RWPE2 (cell line): Measurements from ENCODE around the gene FCRL1.

ENCODE experiments used
- ATAC-seq: fragments of 200-7000 bp; cut with Tn5 transposase; 3 replicates; pipeline ENCODE4 v1.9.1; 2021; ENCODE audit warnings: low read depth
- DNase-seq: peaks from one replicate; pipeline ENCODE4 v3.0.0-alpha.2; 2020; ENCODE audit warnings: low spot score
- H3K27ac ChIP-seq: fragments of 450-650 bp; 2 replicates; pipeline ENCODE4 v1.5.1; 2017; ENCODE audit warnings: mild to moderate bottlenecking; ENCODE audit not compliant: poor library complexity, severe bottlenecking
- H3K27me3 ChIP-seq: fragments of 250-450 bp; sonication (Bioruptor Pico); 2 replicates; pipeline ENCODE4 v1.5.1; 2021; ENCODE audit warnings: mild to moderate bottlenecking, moderate library complexity; ENCODE audit not compliant: insufficient read depth, poor library complexity, severe bottlenecking
- H3K36me3 ChIP-seq: fragments of 250-450 bp; sonication (Bioruptor Pico); 2 replicates; pipeline ENCODE4 v1.5.1; 2020; ENCODE audit warnings: low read depth, mild to moderate bottlenecking, moderate library complexity
- H3K4me1 ChIP-seq: fragments of 250-450 bp; sonication (Bioruptor Pico); 2 replicates; pipeline ENCODE4 v1.5.1; 2021; ENCODE audit warnings: mild to moderate bottlenecking, moderate library complexity; ENCODE audit not compliant: insufficient read depth, poor library complexity, severe bottlenecking
- H3K4me3 ChIP-seq: fragments of 250-450 bp; sonication (Bioruptor Pico); 2 replicates; pipeline ENCODE4 v1.5.1; 2021; ENCODE audit warnings: mild to moderate bottlenecking, moderate library complexity; ENCODE audit not compliant: severe bottlenecking
- H3K9me3 ChIP-seq: fragments of 250-450 bp; sonication (Bioruptor Pico); 2 replicates; pipeline ENCODE4 v1.5.1; 2021; ENCODE audit warnings: mild to moderate bottlenecking, moderate library complexity; ENCODE audit not compliant: severe bottlenecking
- CTCF ChIP-seq: fragments of 450-650 bp; IDR thresholded peaks from one replicate; pipeline ENCODE4 v1.5.1; 2017; ENCODE audit warnings: mild to moderate bottlenecking, moderate library complexity; ENCODE audit not compliant: poor library complexity, severe bottlenecking

Gene FCRL1

GRCh38 chr1:157784801-157785200, 35.1 kb downstream of the FCRL1 start:
- TF ChIP-seq CTCF = no peak
- H3K27me3 ChIP-seq = no peaks in the 10 kb centered on the region
- no peak for DNase-seq
- H3K4me1 ChIP-seq = no peaks in the 10 kb centered on the region
- no peaks in the 10 kb centered on the region for H3K9me3 ChIP-seq
- no peak overlapping the region for H3K4me3 ChIP-seq
- no peak overlapping the region for H3K27ac ChIP-seq
- no peak for ATAC-seq
- no peaks in the 10 kb centered on the region for H3K36me3 ChIP-seq

- no peak overlapping the region for H3K27ac ChIP-seq
- H3K9me3 ChIP-seq = no peaks in the 10 kb centered on the region
- no peak for DNase-seq
- no peaks in the 10 kb centered on the region for H3K36me3 ChIP-seq
- H3K4me3 ChIP-seq = no peak overlapping the region
- TF ChIP-seq CTCF = no peak
- H3K27me3 ChIP-seq = no peaks in the 10 kb centered on the region
- no peaks in the 10 kb centered on the region for H3K4me1 ChIP-seq
- ATAC-seq = no peak
Measured at GRCh38 chr1:157782931-157783330, 37.0 kb downstream of the FCRL1 start.

- H3K27ac ChIP-seq = no peak overlapping the region
- no peaks in the 10 kb centered on the region for H3K4me1 ChIP-seq
- no peak for TF ChIP-seq CTCF
- H3K27me3 ChIP-seq = no peaks in the 10 kb centered on the region
- no peak for DNase-seq
- H3K9me3 ChIP-seq = no peaks in the 10 kb centered on the region
- H3K36me3 ChIP-seq = no peaks in the 10 kb centered on the region
- H3K4me3 ChIP-seq = no peak overlapping the region
- no peak for ATAC-seq
Measured at GRCh38 chr1:157781048-157781447, 38.9 kb downstream of the FCRL1 start.

- Histone ChIP-seq H3K27me3 (no peaks in the 10 kb centered on the region), H3K9me3 (no peaks in the 10 kb centered on the region), H3K4me1 (no peaks in the 10 kb centered on the region), H3K27ac (no peak within 1 kb of the TSS), H3K36me3 (no peaks in the 10 kb centered on the region), H3K4me3 (no peak within 1 kb of the TSS)
- no peak for DNase-seq
- no peak for ATAC-seq
- TF ChIP-seq CTCF = no peak
Measured at GRCh38 chr1:157776971-157777391, 42.9 kb downstream of the FCRL1 start, which contains the start of gene FCRL2. FCRL2 (minus strand) TSS chr1:157777132; CDS start chr1:157777073, 59 bp downstream.

- no peak for DNase-seq
- ATAC-seq = no peak
- Histone ChIP-seq H3K27ac (no peak overlapping the region), H3K4me3 (no peak overlapping the region), H3K27me3 (no peaks in the 10 kb centered on the region), H3K4me1 (no peaks in the 10 kb centered on the region), H3K36me3 (no peaks in the 10 kb centered on the region), H3K9me3 (no peaks in the 10 kb centered on the region)
- TF ChIP-seq CTCF = no peak
Measured at GRCh38 chr1:157775101-157775870, 44.6 kb downstream of the FCRL1 start.
